HUES6 (cell line): ENCODE results near the gene CLASP1.
"Not testable (repeated sequence)": the region's sequence is repeated elsewhere in the genome, so short reads cannot be mapped to it uniquely, and the experiment has no call there.

Experiments used
- H3K27ac ChIP-seq: 2 replicates; pipeline ENCODE4 v1.7.0; 2013; ENCODE audit warnings: low read depth, mild to moderate bottlenecking, low read length, inconsistent platforms
- H3K27me3 ChIP-seq: 2 replicates; pipeline ENCODE4 v1.6.1; 2013; ENCODE audit warnings: low read length; ENCODE audit not compliant: control insufficient read depth, insufficient read depth
- H3K36me3 ChIP-seq: 2 replicates; pipeline ENCODE4 v1.6.1; 2013; ENCODE audit warnings: low read length; ENCODE audit not compliant: control insufficient read depth, insufficient read depth
- H3K4me1 ChIP-seq: 2 replicates; pipeline ENCODE4 v1.6.1; 2013; ENCODE audit warnings: low read length; ENCODE audit not compliant: control insufficient read depth, insufficient read depth
- H3K4me3 ChIP-seq: 2 replicates; pipeline ENCODE4 v1.5.1; 2013; ENCODE audit warnings: low read depth, low read length
- H3K9ac ChIP-seq: one replicate; pipeline ENCODE4 v1.6.1; 2013; ENCODE audit warnings: mild to moderate bottlenecking, low read length
- H3K9me3 ChIP-seq: 2 replicates; pipeline ENCODE4 v1.6.1; 2013; ENCODE audit warnings: low read depth, low read length; ENCODE audit not compliant: control insufficient read depth, insufficient read depth

Gene CLASP1

DNA sequence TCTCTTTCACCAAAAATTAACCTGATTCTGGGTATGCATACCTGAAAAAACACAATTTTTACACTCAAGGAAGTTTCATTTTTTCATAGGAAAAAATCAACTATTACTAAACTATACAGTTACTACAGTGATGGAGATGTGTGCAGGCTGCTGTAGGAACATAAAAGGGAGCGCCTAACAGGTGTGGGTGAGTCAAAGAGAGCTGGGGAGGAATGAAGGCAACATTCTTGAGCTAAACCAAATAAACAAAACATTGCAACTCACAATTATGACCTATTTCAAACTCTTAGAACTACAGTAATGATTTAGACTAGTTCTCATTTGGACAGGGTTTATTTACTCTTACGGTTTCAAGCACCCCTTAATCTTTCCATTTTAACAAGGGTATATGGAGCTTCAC lies 13.4 kb upstream of the CLASP1 start:
- H3K9ac ChIP-seq: no peak overlapping the region
- H3K27me3 ChIP-seq: no peaks in the 10 kb centered on the region
- no peaks in the 10 kb centered on the region for H3K36me3 ChIP-seq
- H3K4me1 ChIP-seq: peaks cover 7% of the 10 kb centered on the region
- H3K9me3 ChIP-seq: peaks cover 1% of the 10 kb centered on the region; the same call in 1 of the 2 replicates
- no peak overlapping the region for H3K4me3 ChIP-seq
- no peak overlapping the region for H3K27ac ChIP-seq

DNA sequence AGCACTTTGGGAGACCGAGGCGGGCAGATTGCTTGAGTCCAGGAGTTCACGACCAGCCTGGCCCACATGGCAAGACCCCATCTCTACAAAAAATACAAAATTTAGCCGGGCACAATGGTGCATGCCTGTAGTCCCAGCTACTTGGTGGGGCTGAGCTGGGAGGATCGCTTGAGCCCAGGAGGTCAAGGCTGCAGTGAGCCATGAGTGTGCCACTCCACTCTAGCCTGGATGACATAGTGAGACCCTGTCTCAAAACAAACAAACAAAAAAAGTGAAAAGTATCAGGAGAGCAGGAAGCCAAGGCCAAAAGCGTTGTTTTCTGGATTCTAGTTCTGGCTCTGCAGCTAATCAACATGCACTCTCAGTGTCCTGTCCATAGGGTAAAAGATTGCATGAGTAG lies 10.7 kb upstream of the CLASP1 start:
- H3K4me1 ChIP-seq: peaks cover 7% of the 10 kb centered on the region
- no peaks in the 10 kb centered on the region for H3K27me3 ChIP-seq
- no peaks in the 10 kb centered on the region for H3K36me3 ChIP-seq
- no peaks in the 10 kb centered on the region for H3K9me3 ChIP-seq
- no peak overlapping the region for H3K4me3 ChIP-seq
- no peak overlapping the region for H3K27ac ChIP-seq
- H3K9ac ChIP-seq: no peak overlapping the region

DNA sequence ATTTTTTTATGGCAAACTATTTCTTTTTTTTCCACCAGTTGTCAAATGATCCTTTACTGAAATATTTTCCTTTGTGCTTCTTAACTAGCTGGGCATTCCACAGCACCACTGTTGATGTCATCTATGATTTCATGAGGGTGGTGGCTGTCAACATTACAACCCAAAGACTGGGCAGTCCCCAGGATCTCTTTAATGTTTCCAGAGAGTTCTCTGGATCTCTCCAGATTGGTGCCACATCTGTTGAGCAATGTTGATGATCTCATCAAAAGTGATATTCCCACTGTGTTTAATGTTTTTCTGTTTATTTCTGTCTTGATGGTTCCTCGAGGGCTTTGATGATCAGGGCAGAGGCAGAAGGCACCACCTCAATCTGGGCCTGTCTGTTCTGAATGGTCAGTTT lies 9.1 kb upstream of the CLASP1 start:
- not testable (repeated sequence) for H3K27me3 ChIP-seq, H3K4me3 ChIP-seq, H3K27ac ChIP-seq, H3K36me3 ChIP-seq, H3K4me1 ChIP-seq, H3K9ac ChIP-seq, H3K9me3 ChIP-seq

DNA sequence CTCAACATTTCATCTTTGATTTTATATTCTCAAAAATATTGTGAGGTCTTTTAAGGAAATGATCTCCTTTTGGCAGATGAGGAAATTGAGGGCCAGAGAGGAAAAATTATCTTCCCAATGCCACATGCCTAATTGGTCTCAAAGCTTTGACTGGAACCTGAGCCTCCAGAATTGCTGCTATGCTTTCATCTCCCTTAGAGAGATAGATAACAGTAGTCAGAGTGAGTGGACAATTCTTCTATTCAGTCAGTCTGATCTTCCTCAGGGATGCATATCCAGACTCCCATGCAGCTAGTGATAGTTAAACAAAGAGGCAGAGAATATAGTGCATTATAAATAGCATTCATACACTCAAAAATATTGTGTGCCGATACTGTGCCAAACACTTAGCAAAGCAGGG lies 3.8 kb upstream of the CLASP1 start:
- no peak overlapping the region for H3K27ac ChIP-seq
- H3K9ac ChIP-seq: no peak overlapping the region
- H3K4me1 ChIP-seq: no peaks in the 10 kb centered on the region
- no peak overlapping the region for H3K4me3 ChIP-seq
- no peaks in the 10 kb centered on the region for H3K27me3 ChIP-seq
- H3K9me3 ChIP-seq: no peaks in the 10 kb centered on the region
- H3K36me3 ChIP-seq: no peaks in the 10 kb centered on the region

DNA sequence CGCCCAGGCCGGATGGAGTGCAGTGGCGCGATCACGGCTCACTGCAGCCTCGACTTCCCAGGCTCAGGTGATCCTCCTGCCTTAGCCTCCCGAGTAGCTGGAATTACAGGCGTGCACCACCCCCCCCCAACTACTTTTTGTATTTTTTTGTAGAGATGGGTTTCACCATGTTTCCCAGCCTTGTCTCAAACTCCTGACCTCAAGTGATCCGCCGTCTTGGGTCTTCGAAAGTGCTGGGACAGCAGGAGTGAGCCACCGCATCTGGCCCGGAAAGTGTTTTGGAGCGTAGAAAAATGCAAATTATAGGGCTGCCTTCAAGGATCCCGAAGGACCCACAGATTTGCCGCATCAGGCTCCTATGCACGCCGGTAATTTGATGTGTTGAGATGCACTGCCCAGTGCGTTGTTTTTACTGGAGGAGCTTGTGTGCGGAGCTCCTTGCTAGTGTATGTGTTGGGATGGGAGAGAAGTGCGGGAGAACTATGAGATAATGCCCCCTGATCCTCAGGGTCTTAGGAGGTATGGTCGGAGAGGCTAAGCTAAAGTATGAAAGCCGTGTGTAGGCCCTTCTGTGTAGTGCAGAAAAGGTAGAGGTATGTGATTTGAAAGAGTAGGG lies 1.2 kb upstream of the CLASP1 start:
- Histone ChIP-seq H3K9ac (peak overlapping the region; percentile 82), H3K4me3 (peak overlapping the region; percentile 88), H3K4me1 (no peaks in the 10 kb centered on the region; the same call in 1 of the 2 replicates), H3K27me3 (no peaks in the 10 kb centered on the region), H3K9me3 (no peaks in the 10 kb centered on the region), H3K27ac (peak overlapping the region; percentile 92; the same call in 1 of the 2 replicates), H3K36me3 (no peaks in the 10 kb centered on the region)

DNA sequence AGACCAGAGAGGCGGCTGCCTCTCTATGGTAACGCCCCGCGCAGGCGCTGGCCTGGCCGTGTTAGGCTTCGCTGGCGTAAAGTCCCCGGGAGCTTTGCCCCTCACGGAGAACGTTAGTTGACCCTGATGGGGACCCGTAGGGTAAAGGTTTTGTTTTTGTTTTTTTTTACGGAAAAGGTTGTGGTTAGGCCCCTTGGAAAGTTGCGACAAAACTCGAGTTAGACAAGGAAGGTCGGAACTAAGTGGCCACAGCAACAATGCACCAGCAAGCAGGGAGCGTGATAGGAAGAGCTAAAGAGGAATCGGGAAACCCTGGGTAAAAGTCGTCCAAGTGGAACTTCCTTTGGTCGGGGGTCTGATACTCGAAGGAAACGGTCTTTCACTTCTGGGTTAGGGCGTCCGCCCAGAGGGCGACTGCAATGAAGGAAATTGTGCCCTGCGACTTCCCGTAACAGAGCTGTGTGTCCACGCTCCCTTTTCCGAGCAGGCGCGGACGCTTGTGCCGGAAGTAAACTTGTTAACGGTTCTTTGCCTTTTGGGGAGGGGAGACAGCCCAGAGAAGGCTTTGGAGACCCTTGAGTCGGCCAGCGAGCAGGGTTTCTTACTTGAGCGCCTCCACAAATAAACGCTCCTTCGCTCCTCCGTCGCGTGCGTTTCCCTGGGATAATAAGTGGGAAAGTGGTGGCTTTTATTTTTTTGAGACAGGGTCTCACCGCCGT lies 493 bp upstream of the CLASP1 start:
- Histone ChIP-seq H3K9ac (peak overlapping the region; percentile 82), H3K4me1 (no peaks in the 10 kb centered on the region; the same call in 1 of the 2 replicates), H3K9me3 (no peaks in the 10 kb centered on the region), H3K27me3 (no peaks in the 10 kb centered on the region), H3K27ac (peak overlapping the region; percentile 92), H3K36me3 (no peaks in the 10 kb centered on the region), H3K4me3 (peak overlapping the region; percentile 88)

DNA sequence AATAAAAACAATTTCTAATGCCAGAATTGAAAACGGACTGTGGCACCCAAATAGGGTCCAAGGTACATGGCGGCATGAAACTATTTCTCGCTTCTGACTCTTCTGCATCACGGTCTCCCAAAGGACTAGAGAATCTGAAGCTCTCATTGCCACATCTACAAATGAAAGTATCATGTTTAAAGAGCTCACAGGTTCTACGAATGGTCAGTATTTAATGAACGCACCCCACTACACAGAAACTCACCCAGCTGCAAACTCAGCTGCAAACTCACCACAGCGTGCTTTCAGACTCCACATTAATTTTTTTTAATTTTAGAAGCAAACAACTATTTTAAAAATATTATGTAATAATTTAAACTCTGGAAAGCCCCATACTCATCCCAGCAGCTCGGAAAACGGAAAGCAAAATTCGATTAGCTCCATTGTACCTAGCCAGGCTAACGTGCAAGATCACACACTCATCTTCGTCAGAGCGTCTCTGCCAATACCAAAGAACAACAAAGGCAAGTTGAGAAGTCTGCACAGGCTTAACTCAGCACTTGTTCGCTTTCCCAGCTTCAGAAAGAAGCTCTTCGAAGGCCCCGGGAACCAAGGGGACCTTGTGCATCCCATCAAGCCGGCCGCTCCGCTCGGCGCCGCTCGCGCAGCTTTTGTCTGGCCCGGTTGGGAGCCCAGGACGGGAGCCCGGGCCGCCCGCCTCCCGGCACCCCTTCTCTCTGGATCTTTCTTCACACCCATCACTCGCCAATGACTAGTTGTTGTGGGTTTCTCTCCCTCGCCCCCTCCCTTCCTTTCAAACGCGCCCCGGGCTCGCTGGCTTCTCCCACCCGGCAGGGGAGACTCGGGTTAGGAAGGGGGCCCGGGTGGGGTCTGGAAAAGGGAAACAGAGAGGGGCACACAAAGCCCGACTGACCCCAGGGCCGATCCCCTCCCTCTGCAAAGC lies 785 bp downstream of the CLASP1 start:
- H3K36me3 ChIP-seq: no peaks in the 10 kb centered on the region
- no peaks in the 10 kb centered on the region for H3K27me3 ChIP-seq
- H3K4me3 ChIP-seq: peak overlapping the region; percentile 88
- peak overlapping the region; percentile 92 for H3K27ac ChIP-seq
- H3K4me1 ChIP-seq: no peaks in the 10 kb centered on the region; the same call in 1 of the 2 replicates
- peak overlapping the region; percentile 82 for H3K9ac ChIP-seq
- H3K9me3 ChIP-seq: no peaks in the 10 kb centered on the region

DNA sequence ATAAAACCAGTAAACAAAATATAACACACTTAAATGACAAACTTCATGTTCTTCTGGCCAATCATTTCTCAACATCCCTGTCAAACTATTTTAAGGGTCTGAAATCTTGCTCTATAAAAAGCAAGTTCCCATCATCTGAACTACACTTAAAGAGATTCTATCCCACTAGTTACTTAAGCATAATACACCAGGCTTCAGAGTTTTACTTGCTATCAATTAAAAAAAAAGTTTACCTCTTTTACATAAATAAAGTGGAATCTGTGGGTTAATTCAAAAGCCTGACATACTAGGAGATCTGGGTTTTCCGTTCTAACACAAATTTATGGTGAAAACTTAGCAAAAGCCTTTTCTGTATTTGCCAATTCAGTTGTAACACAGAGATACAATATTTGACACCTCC lies 1.9 kb downstream of the CLASP1 start:
- Histone ChIP-seq H3K9ac (no peak overlapping the region), H3K36me3 (no peaks in the 10 kb centered on the region), H3K4me1 (no peaks in the 10 kb centered on the region; the same call in 1 of the 2 replicates), H3K27me3 (no peaks in the 10 kb centered on the region), H3K4me3 (peak overlapping the region; percentile 88; the same call in 1 of the 2 replicates), H3K27ac (no peak overlapping the region), H3K9me3 (no peaks in the 10 kb centered on the region)

DNA sequence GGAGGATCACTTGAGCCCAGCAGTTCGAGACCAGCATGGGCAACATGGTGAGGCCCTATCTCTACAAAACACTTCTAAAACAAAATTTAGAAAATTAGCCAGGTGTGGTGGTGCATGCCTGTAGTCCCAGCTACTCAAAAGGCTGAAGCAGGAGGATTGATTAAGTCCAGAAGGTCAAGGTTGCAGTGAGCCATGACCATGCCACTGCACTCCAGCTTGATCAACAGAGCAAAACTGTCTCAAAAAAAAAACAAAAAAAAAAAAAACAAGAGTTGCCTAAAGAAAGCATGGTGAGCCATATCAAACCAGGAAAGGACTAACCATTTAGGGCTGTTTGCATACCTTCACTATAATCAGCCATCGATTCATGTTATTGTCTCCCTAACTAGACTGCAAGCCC lies 4.5 kb downstream of the CLASP1 start:
- no peak overlapping the region for H3K9ac ChIP-seq
- no peak overlapping the region for H3K27ac ChIP-seq
- H3K9me3 ChIP-seq: no peaks in the 10 kb centered on the region
- no peaks in the 10 kb centered on the region for H3K27me3 ChIP-seq
- H3K4me1 ChIP-seq: no peaks in the 10 kb centered on the region; the same call in 1 of the 2 replicates
- H3K36me3 ChIP-seq: peaks cover 8% of the 10 kb centered on the region
- no peak overlapping the region for H3K4me3 ChIP-seq

DNA sequence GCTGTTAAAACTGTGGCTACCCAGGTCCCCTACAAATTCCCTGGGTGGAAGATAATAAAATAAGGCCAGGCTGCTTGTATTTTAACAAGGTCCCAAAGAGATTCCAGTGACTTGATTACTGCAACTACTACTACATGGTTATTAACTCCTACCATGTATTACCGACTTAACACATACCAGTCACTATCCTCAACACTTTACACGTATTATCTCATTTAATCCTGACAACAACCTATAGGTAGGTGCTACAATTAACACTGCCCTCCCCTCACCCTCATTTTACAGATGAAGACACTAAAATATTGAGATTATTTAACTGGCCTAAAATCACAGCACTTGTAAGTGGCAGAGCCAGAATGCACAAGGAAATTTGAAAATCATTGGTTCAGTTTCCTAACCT lies 5.4 kb downstream of the CLASP1 start:
- H3K4me3 ChIP-seq: no peak overlapping the region
- no peak overlapping the region for H3K27ac ChIP-seq
- H3K9me3 ChIP-seq: 0 out of 2 replicates have a peak, but pooled peaks cover 3% of the 10 kb centered on the region
- no peak overlapping the region for H3K9ac ChIP-seq
- peaks cover 12% of the 10 kb centered on the region for H3K36me3 ChIP-seq
- H3K27me3 ChIP-seq: no peaks in the 10 kb centered on the region
- no peaks in the 10 kb centered on the region; the same call in 1 of the 2 replicates for H3K4me1 ChIP-seq
